ENCODE results near the gene SF3B3. TPM values are rescaled to one million over a fixed set of nuclear protein-coding genes. Genes with fewer than 3 reads are reported as not detected.

The SF3B3 gene
- polyA plus RNA-seq, 1 of the 3 experiments (the other 2 are of a cell fraction): 81.7 TPM

GRCh38 chr16:70565053-70565452 is 41.4 kb downstream of the SF3B3 start:
- no peaks in the 10 kb centered on the region for H3K9me3 ChIP-seq
- H3K27ac ChIP-seq (ENCODE audit: low read depth in 2 of 2, low read length in 1 of 2): no peak overlapping the region
- no peaks in the 10 kb centered on the region for H3K27me3 ChIP-seq (ENCODE audit: insufficient read depth)
- no peak for DNase-seq
- H3K4me2 ChIP-seq: no peak overlapping the region
- peaks cover 87 to 91% of the 10 kb centered on the region in 2 experiments for H3K36me3 ChIP-seq (replicated peaks in 1 of 2; ENCODE audit: control insufficient read depth in 1 of 2, insufficient read depth in 2 of 2, low read length in 1 of 2)
- H3K4me1 ChIP-seq (ENCODE audit: control insufficient read depth in 1 of 2, insufficient read depth in 2 of 2, low read depth in 1 of 2, low read length in 1 of 2): no peaks in the 10 kb centered on the region
- POLR2A ChIA-PET: interaction anchor here (0.6 kb wide), 1 partner anchor 21 kb away, joined by 5 read pairs; no protein-coding TSS in a partner anchor
- peaks cover 36% of the 10 kb centered on the region for H3K79me2 ChIP-seq (ENCODE audit: insufficient read depth)
- H3F3A ChIP-seq (replicated peaks; ENCODE audit: insufficient read depth): peaks cover 14% of the 10 kb centered on the region
- H3K4me3 ChIP-seq (ENCODE audit: low read depth in 2 of 2, low read length in 1 of 2): no peak overlapping the region
- no peaks in the 10 kb centered on the region for H3K9me2 ChIP-seq
- TF ChIP-seq ZBTB33 (IDR thresholded peaks at IDR 0.05; ENCODE audit: borderline replicate concordance, low read depth) (no peak), FOXM1 (IDR thresholded peaks at IDR 0.05; ENCODE audit: low read depth) (no peak), ELF1 (IDR thresholded peaks at IDR 0.05) (no peak), SMC3 (IDR thresholded peaks at IDR 0.05; ENCODE audit: low read depth, low read length) (no peak), SIN3A (IDR thresholded peaks at IDR 0.05; ENCODE audit: borderline replicate concordance, low read depth, low read length) (no peak)
- no peaks in the 10 kb centered on the region for H4K20me1 ChIP-seq (ENCODE audit: insufficient read depth)
- WGBS (ENCODE audit: low lambda C conversion rate): 89% methylated on average over 4 of the region's 4 CpGs
- no peak overlapping the region for H3K9ac ChIP-seq
- H2AFZ ChIP-seq (ENCODE audit: low read depth): no peak overlapping the region
- CTCF ChIA-PET: interaction anchor here (0.6 to 2.2 kb wide), 4 partner anchors 14 to 206 kb away, joined by 3 to 9 read pairs (median 4); no protein-coding TSS in a partner anchor

DNA sequence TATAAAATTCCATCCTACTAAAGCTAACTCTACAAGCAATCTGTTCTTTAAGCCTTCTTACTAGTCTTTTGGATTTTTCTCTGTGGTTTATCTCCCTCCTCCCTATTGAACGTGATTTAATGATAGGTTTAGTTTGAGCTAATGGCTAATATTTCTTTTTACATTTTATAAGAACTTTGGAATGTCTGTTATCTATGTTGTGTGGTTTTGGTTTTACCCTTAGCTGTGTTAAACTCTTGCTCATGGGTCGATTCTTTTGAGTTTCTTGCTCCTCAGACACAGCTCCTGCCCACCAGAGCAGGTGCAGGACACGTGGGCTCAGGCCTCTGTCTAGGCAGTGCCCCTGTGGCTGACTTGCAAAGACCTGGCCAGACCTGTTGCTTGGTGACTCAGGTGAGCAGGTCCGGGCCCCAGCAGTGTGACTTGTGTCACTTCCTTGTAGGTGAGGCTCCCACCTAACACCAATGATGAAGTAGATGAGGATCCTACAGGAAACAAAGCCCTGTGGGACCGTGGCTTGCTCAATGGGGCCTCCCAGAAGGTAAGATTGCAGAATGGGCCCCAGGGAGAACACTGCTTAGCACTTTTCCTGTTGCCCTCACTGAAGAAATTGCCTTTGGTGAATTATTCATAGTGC is 45.1 kb downstream of the SF3B3 start:
- DNase-seq: no peak
- H2AFZ ChIP-seq (ENCODE audit: low read depth): no peak overlapping the region
- H3K9me3 ChIP-seq: no peaks in the 10 kb centered on the region
- no peaks in the 10 kb centered on the region for H3K9me2 ChIP-seq
- H3K27me3 ChIP-seq (ENCODE audit: insufficient read depth): no peaks in the 10 kb centered on the region
- H4K20me1 ChIP-seq (ENCODE audit: insufficient read depth): peaks cover 15% of the 10 kb centered on the region
- H3K36me3 ChIP-seq (replicated peaks in 1 of 2; ENCODE audit: control insufficient read depth in 1 of 2, insufficient read depth in 2 of 2, low read length in 1 of 2): peaks cover 79 to 88% of the 10 kb centered on the region in 2 experiments
- 90% methylated on average over 5 of the region's 5 CpGs for WGBS (ENCODE audit: low lambda C conversion rate)
- no peak overlapping the region for H3K9ac ChIP-seq
- H3K27ac ChIP-seq (ENCODE audit: low read depth in 2 of 2, low read length in 1 of 2): no peak overlapping the region
- peaks cover 39% of the 10 kb centered on the region for H3F3A ChIP-seq (replicated peaks; ENCODE audit: insufficient read depth)
- H3K4me2 ChIP-seq: no peak overlapping the region
- POLR2A ChIA-PET: no interaction called here
- no peak for TF ChIP-seq GABPA (IDR thresholded peaks at IDR 0.05; ENCODE audit: low read depth)
- no peak for TF ChIP-seq JUND (IDR thresholded peaks at IDR 0.05)
- TF ChIP-seq ELF1 (IDR thresholded peaks at IDR 0.05): no peak
- TF ChIP-seq YY1 (IDR thresholded peaks at IDR 0.05; ENCODE audit: low read depth): no peak
- no peak for TF ChIP-seq RAD21 (IDR thresholded peaks at IDR 0.05; ENCODE audit: low read length)
- no peak for TF ChIP-seq CHD2 (IDR thresholded peaks at IDR 0.05; ENCODE audit: low read length, partially characterized antibody)
- TF ChIP-seq EP300 (IDR thresholded peaks at IDR 0.05; ENCODE audit: borderline replicate concordance in 1 of 2, low read depth in 1 of 2, low read length in 1 of 2): no peak
- TF ChIP-seq, protein P1, sequence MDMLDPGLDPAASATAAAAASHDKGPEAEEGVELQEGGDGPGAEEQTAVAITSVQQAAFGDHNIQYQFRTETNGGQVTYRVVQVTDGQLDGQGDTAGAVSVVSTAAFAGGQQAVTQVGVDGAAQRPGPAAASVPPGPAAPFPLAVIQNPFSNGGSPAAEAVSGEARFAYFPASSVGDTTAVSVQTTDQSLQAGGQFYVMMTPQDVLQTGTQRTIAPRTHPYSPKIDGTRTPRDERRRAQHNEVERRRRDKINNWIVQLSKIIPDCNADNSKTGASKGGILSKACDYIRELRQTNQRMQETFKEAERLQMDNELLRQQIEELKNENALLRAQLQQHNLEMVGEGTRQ (IDR thresholded peaks at IDR 0.05; ENCODE audit: borderline replicate concordance, low read depth, low read length): no peak
- H3K79me2 ChIP-seq (ENCODE audit: insufficient read depth): peaks cover 13% of the 10 kb centered on the region; the same call in 1 of the 2 replicates
- H3K4me3 ChIP-seq (ENCODE audit: low read depth in 2 of 2, low read length in 1 of 2): no peak overlapping the region
- peaks cover 0 to 20% of the 10 kb centered on the region in 2 experiments; a peak in 2 of 4 replicates for H3K4me1 ChIP-seq (ENCODE audit: control insufficient read depth in 1 of 2, insufficient read depth in 2 of 2, low read depth in 1 of 2, low read length in 1 of 2)
- CTCF ChIA-PET: interaction anchor here (2.2 kb wide), 1 partner anchor 85 kb away, joined by 7 read pairs; no protein-coding TSS in a partner anchor

Measured in SK-N-SH (cell line).